ENCODE data around the gene RAD54L. TPM values are rescaled to one million over a fixed set of nuclear protein-coding genes. Genes with fewer than 3 reads are reported as not detected.

RAD54L gene
- total and polyA plus RNA-seq, 2 donors (not counting 1 experiment from before 2014, with no cell fraction given): 0.57 to 1.1 TPM

GRCh38 chr1:46300673-46301405 is 53.3 kb downstream of the RAD54L start:
- Mint-ChIP-seq H3K4me1 (peaks cover 34% of the 10 kb centered on the region), H3K27me3 (no peaks in the 10 kb centered on the region), H3K4me3 (peak overlapping the region; percentile 100), H3K27ac (peak overlapping the region; percentile 99), H3K9me3 (ENCODE audit: insufficient read depth) (no peaks in the 10 kb centered on the region)
- 81% methylated on average over 4 of the region's 6 CpGs for WGBS (ENCODE audit: insufficient coverage)
- Histone ChIP-seq H3K36me3 (replicated peaks in 1 of 2; ENCODE audit: control extremely low read depth in 1 of 2, control insufficient read depth in 1 of 2, extremely low read depth in 1 of 2, insufficient read depth in 2 of 2, low read length in 1 of 2) (peaks cover 0 to 20% of the 10 kb centered on the region in 2 experiments), H3K9me3 (ENCODE audit: control extremely low read depth in 1 of 3, control insufficient read depth in 2 of 3, insufficient read depth in 1 of 3, low read length in 2 of 3) (no peaks in the 10 kb centered on the region), H3K4me2 (replicated peaks; ENCODE audit: low read depth, low read length, poor library complexity, severe bottlenecking) (peak overlapping the region; percentile 97), H3K9ac (ENCODE audit: low read length) (peak overlapping the region; percentile 95), H4K20me1 (ENCODE audit: control insufficient read depth, insufficient read depth, low read length, poor library complexity, severe bottlenecking) (peaks cover 30% of the 10 kb centered on the region), H3K27ac (ENCODE audit: low read length in 2 of 2) (peak overlapping the region in 1 of 2 donors; percentile 92), H3K27me3 (replicated peaks in 1 of 4; ENCODE audit: control extremely low read depth in 1 of 4, control insufficient read depth in 3 of 4, insufficient read depth in 4 of 4, low read length in 3 of 4) (no peaks in the 10 kb centered on the region), H3K79me2 (ENCODE audit: control insufficient read depth, insufficient read depth, low read length) (peaks cover 70% of the 10 kb centered on the region), H3K4me3 (ENCODE audit: control extremely low read depth in 1 of 5, extremely low read depth in 1 of 5, insufficient read depth in 1 of 5, low read depth in 2 of 5, low read length in 4 of 5) (peak overlapping the region in 3 of 5 experiments; percentile 67 to 82 (median 79)), H2AFZ (ENCODE audit: insufficient read depth, low read depth, low read length, poor library complexity, severe bottlenecking) (no peak overlapping the region), H3K4me1 (ENCODE audit: control insufficient read depth in 2 of 2, insufficient read depth in 2 of 2, low read length in 2 of 2) (peaks cover 19 to 29% of the 10 kb centered on the region in 2 donors)
- TF ChIP-seq EZH2 (IDR thresholded peaks at IDR 0.05; ENCODE audit: borderline replicate concordance, insufficient read depth, low read depth, low read length, poor library complexity, severe bottlenecking): no peak
- TF ChIP-seq CTCF (IDR thresholded peaks at IDR 0.05): no peak
- ChIA-PET POLR2A (no interaction called here), CTCF (interaction anchor here (0.9 to 2.4 kb wide), 3 partner anchors 32 to 47 kb away, joined by 4 to 10 read pairs (median 6); no protein-coding TSS in a partner anchor)
- ATAC-seq (ENCODE audit: low read depth): no peak
- no peak for DNase-seq
- intact Hi-C loops (cut with micrococcal nuclease): loop anchor here (5.0 kb wide), 3 partner anchors 169 to 416 kb away; partner anchors contain the start of genes EFCAB14, MKNK1 and PIK3R3

GRCh38 chr1:46301406-46301807 is 53.8 kb downstream of the RAD54L start:
- Histone ChIP-seq H4K20me1 (ENCODE audit: control insufficient read depth, insufficient read depth, low read length, poor library complexity, severe bottlenecking) (peaks cover 32% of the 10 kb centered on the region), H2AFZ (ENCODE audit: insufficient read depth, low read depth, low read length, poor library complexity, severe bottlenecking) (peak overlapping the region; percentile 92), H3K27me3 (replicated peaks in 1 of 4; ENCODE audit: control extremely low read depth in 1 of 4, control insufficient read depth in 3 of 4, insufficient read depth in 4 of 4, low read length in 3 of 4) (no peaks in the 10 kb centered on the region), H3K4me3 (ENCODE audit: control extremely low read depth in 1 of 5, extremely low read depth in 1 of 5, insufficient read depth in 1 of 5, low read depth in 2 of 5, low read length in 4 of 5) (peak overlapping the region in 4 of 5 experiments; percentile 67 to 98 (median 80)), H3K79me2 (ENCODE audit: control insufficient read depth, insufficient read depth, low read length) (peaks cover 75% of the 10 kb centered on the region), H3K9me3 (ENCODE audit: control extremely low read depth in 1 of 3, control insufficient read depth in 2 of 3, insufficient read depth in 1 of 3, low read length in 2 of 3) (no peaks in the 10 kb centered on the region), H3K36me3 (replicated peaks in 1 of 2; ENCODE audit: control extremely low read depth in 1 of 2, control insufficient read depth in 1 of 2, extremely low read depth in 1 of 2, insufficient read depth in 2 of 2, low read length in 1 of 2) (peaks cover 0 to 17% of the 10 kb centered on the region in 2 experiments), H3K4me1 (ENCODE audit: control insufficient read depth in 2 of 2, insufficient read depth in 2 of 2, low read length in 2 of 2) (peaks cover 19 to 29% of the 10 kb centered on the region in 2 donors), H3K9ac (ENCODE audit: low read length) (peak overlapping the region; percentile 95), H3K27ac (ENCODE audit: low read length in 2 of 2) (peak overlapping the region; percentile 77 to 92), H3K4me2 (replicated peaks; ENCODE audit: low read depth, low read length, poor library complexity, severe bottlenecking) (peak overlapping the region; percentile 97)
- 24% methylated on average over 17 of the region's 17 CpGs for WGBS (ENCODE audit: insufficient coverage)
- DNase-seq (no peak), ATAC-seq (ENCODE audit: low read depth) (no peak)
- no peak for TF ChIP-seq CTCF (IDR thresholded peaks at IDR 0.05)
- no peak for TF ChIP-seq EZH2 (IDR thresholded peaks at IDR 0.05; ENCODE audit: borderline replicate concordance, insufficient read depth, low read depth, low read length, poor library complexity, severe bottlenecking)
- Mint-ChIP-seq H3K27ac (peak overlapping the region; percentile 99), H3K9me3 (ENCODE audit: insufficient read depth) (no peaks in the 10 kb centered on the region), H3K4me1 (peaks cover 37% of the 10 kb centered on the region), H3K27me3 (no peaks in the 10 kb centered on the region), H3K4me3 (peak overlapping the region; percentile 100)
- ChIA-PET CTCF (interaction anchor here (0.9 to 2.4 kb wide), 3 partner anchors 32 to 46 kb away, joined by 4 to 10 read pairs (median 6); no protein-coding TSS in a partner anchor), POLR2A (no interaction called here)
- intact Hi-C loops (cut with micrococcal nuclease): loop anchor here (5.0 kb wide), 3 partner anchors 169 to 416 kb away; partner anchors contain the start of genes EFCAB14, MKNK1 and PIK3R3

Data from B cell (primary cell).